HepG2 (cell line): Measurements from ENCODE around the gene ADRM1. TPM values are rescaled to one million over a fixed set of nuclear protein-coding genes. Genes with fewer than 3 reads are reported as not detected.

Source experiments
- ATAC-seq: fragments of 200-7000 bp; cut with Tn5 transposase; 3 replicates; pipeline ENCODE4 v1.9.1; 2020; ENCODE audit warnings: mild to moderate bottlenecking, moderate library complexity
- BruUV-seq: library from RNA; stranded (reverse); fragments of 400-500 nt; replicated peaks from 2 replicates; lab custom pipeline; 2021; lab: Mats Ljungman, UMichigan
- CTCF ChIA-PET: fragments of 300-600 bp; formaldehyde crosslinking; extraction: SDS; loops from one replicate; lab custom pipeline; 2021; ENCODE audit warnings: low total read pairs, inconsistent platforms, low intra/inter-chr PET ratio; lab: Yijun Ruan, JAX
- POLR2A ChIA-PET: fragments of 350-600 bp; sonication (Branson Sonifier 250); formaldehyde crosslinking; loops from one replicate; lab custom pipeline; 2020; ENCODE audit warnings: antibody characterized with exemption, inconsistent platforms; lab: Yijun Ruan, JAX
- DNase-seq: peaks from one replicate; pipeline ENCODE4 v3.0.0-alpha.2; 2015; ENCODE audit warnings: low spot score
- FAIRE-seq: peaks from 3 replicates; lab custom pipeline; 2011; peaks lifted over from hg19 to GRCh38; lab: Jason Lieb, UNC
- H2AFZ ChIP-seq: one replicate; pipeline ENCODE4 v1.6.1; 2011; ENCODE audit warnings: low read length, inconsistent platforms
- H3K27ac ChIP-seq: fragments of 300-600 bp; 3 replicates; pipeline ENCODE4 v1.8.0; 2011; ENCODE audit warnings: mixed run types, mild to moderate bottlenecking, mixed read lengths, low read length, inconsistent platforms; ENCODE audit not compliant: insufficient read depth; ENCODE audit errors: extremely low read length
- H3K27me3 ChIP-seq, 2 experiments: fragments of 200-600 bp in 1 of 2; 2 replicates in 1 of 2; 3 replicates in 1 of 2; pipeline versions ENCODE4 v1.6.0 to v1.8.0; 2011; ENCODE audit warnings: low read length in 2 of 2, mild to moderate bottlenecking in 2 of 2, moderate library complexity in 2 of 2, inconsistent platforms in 1 of 2; ENCODE audit not compliant: insufficient read depth in 2 of 2, control insufficient read depth in 1 of 2
- H3K36me3 ChIP-seq, 2 experiments: fragments of 200-600 bp in 1 of 2; replicated peaks in 1 of 2; 2 replicates in 1 of 2; 3 replicates in 1 of 2; pipeline versions ENCODE4 v1.5.1 to v1.8.0; 2011; ENCODE audit warnings: low read length in 2 of 2, inconsistent platforms in 1 of 2; ENCODE audit not compliant: insufficient read depth in 2 of 2, control insufficient read depth in 1 of 2
- H3K4me1 ChIP-seq: 2 replicates; pipeline ENCODE4 v1.5.1; 2012; ENCODE audit warnings: low read length, inconsistent platforms; ENCODE audit not compliant: insufficient read depth
- H3K4me2 ChIP-seq: 2 replicates; pipeline ENCODE4 v1.6.0; 2011; ENCODE audit warnings: low read depth, low read length, inconsistent platforms
- H3K4me3 ChIP-seq, 3 experiments: fragments of 200-600 bp in 1 of 3; sonication (generic), shearing (Covaris generic) in 1 of 3; replicated peaks in 1 of 3; 2 replicates each; pipeline ENCODE4 v1.5.1; 2011 to 2016; ENCODE audit warnings: low read length in 3 of 3, inconsistent platforms in 2 of 3, low read depth in 2 of 3, mild to moderate bottlenecking in 2 of 3, control low read depth in 1 of 3, mixed read lengths in 1 of 3; ENCODE audit not compliant: insufficient read depth in 1 of 3
- H3K79me2 ChIP-seq: one replicate; pipeline ENCODE4 v1.6.1; 2011; ENCODE audit warnings: low read length, inconsistent platforms; ENCODE audit not compliant: insufficient read depth
- H3K9ac ChIP-seq: 2 replicates; pipeline ENCODE4 v1.6.0; 2011; ENCODE audit warnings: mild to moderate bottlenecking, low read depth, low read length, inconsistent platforms; ENCODE audit not compliant: insufficient read depth
- H3K9me3 ChIP-seq: 2 replicates; pipeline ENCODE4 v1.5.1; 2012; ENCODE audit warnings: mild to moderate bottlenecking, low read length
- H4K20me1 ChIP-seq: 2 replicates; pipeline ENCODE4 v1.6.0; 2011; ENCODE audit warnings: inconsistent platforms, mild to moderate bottlenecking, low read length, moderate library complexity; ENCODE audit not compliant: insufficient read depth
- AGO2 ChIP-seq: fragments of 200-400 bp; formaldehyde crosslinking; optimal IDR thresholded peaks from 2 replicates; pipeline ENCODE3; 2017; ENCODE audit warnings: mild to moderate bottlenecking, low read depth, low read length, moderate library complexity
- BRCA1 ChIP-seq: sonication (generic); formaldehyde crosslinking; IDR thresholded peaks from 2 replicates; pipeline ENCODE4 v1.4.0; 2020; ENCODE audit warnings: missing genetic modification reagents
- GATAD2A ChIP-seq: IDR thresholded peaks from 2 replicates; pipeline ENCODE4 v1.6.1; 2016
- HNRNPK ChIP-seq: fragments of 200-400 bp; formaldehyde crosslinking; IDR thresholded peaks from 2 replicates; pipeline ENCODE4 v1.6.1; 2018; ENCODE audit warnings: low read length, low read depth, moderate library complexity, mild to moderate bottlenecking; ENCODE audit not compliant: poor library complexity, severe bottlenecking
- MLLT10 ChIP-seq: sonication (generic); formaldehyde crosslinking; IDR thresholded peaks from 2 replicates; pipeline ENCODE4 v1.4.0; 2020; ENCODE audit warnings: missing genetic modification reagents
- RAD51 ChIP-seq: fragments of 450-650 bp; IDR thresholded peaks from 2 replicates; pipeline ENCODE4 v1.6.1; 2016; ENCODE audit warnings: borderline replicate concordance
- RBFOX2 ChIP-seq: fragments of 200-400 bp; formaldehyde crosslinking; IDR thresholded peaks from 2 replicates; pipeline ENCODE4 v1.6.1; 2017; ENCODE audit warnings: low read depth, mild to moderate bottlenecking, low read length
- ZNF10 ChIP-seq: sonication (generic); formaldehyde crosslinking; IDR thresholded peaks from 2 replicates; pipeline ENCODE4 v1.4.0; 2020; ENCODE audit warnings: mild to moderate bottlenecking, low read depth, missing genetic modification reagents, borderline replicate concordance
- ZNF333 ChIP-seq: sonication (generic); formaldehyde crosslinking; IDR thresholded peaks from 2 replicates; pipeline ENCODE4 v1.4.0; 2020; ENCODE audit warnings: mild to moderate bottlenecking, missing genetic modification reagents, borderline replicate concordance
- ZNF432 ChIP-seq: sonication (generic); formaldehyde crosslinking; IDR thresholded peaks from 2 replicates; pipeline ENCODE4 v1.5.0; 2020; ENCODE audit warnings: missing genetic modification reagents, mild to moderate bottlenecking, borderline replicate concordance
- WGBS: methylation state at CpG from one replicate; pipeline ENCODE4 v1.1.6; 2017; ENCODE audit warnings: low lambda C conversion rate; 5-methylcytosine and 5-hydroxymethylcytosine counted together
- in situ Hi-C: cut with HindIII; loops from 2 replicates; pipeline ENCODE4 v1.10.0; 2017; ENCODE audit warnings: low pct_unique_long_range_greater_than_20kb; ENCODE audit not compliant: extremely low pct_ligation_motif_present
- intact Hi-C: fragments of 100-400 bp; cut with micrococcal nuclease; formaldehyde crosslinking; loops from one replicate; pipeline ENCODE4 v1.10.0; 2022; ENCODE audit not compliant: unreplicated experiment
- polyA plus RNA-seq, 8 experiments: library from polyadenylated mRNA; depleted of rRNA in 3 of 8; stranded (reverse) in 7 of 8; unstranded in 1 of 8; fragments of >200 nt; fragmentation: Illumina TruSeq in 4 of 8; extraction: Trizol in 4 of 8; gene quantifications; 2 replicates each; pipeline versions ENCODE4 v1.2.1 to v1.2.3, GENCODE V29; 2011 to 2016; ENCODE audit warnings: low read depth in 4 of 8, missing spikeins in 1 of 8, mixed read lengths in 1 of 8; ENCODE audit not compliant: insufficient read depth in 1 of 8
- total RNA-seq, 5 experiments: library from RNA; depleted of rRNA; stranded (reverse); fragments of >200 nt; fragmentation: Illumina TruSeq; extraction: Trizol; gene quantifications; 2 replicates each; pipeline ENCODE4 v1.2.3, GENCODE V29; 2016; ENCODE audit warnings: low read depth in 1 of 5
- TF ChIP-seq, protein P1 (sequence below): sonication (generic); formaldehyde crosslinking; conservative IDR thresholded peaks from 2 replicates; pipeline ENCODE4 v1.4.0; 2020; ENCODE audit warnings: missing genetic modification reagents
- TF ChIP-seq, protein P2 (sequence below): sonication (generic); formaldehyde crosslinking; IDR thresholded peaks from 2 replicates; pipeline ENCODE4 v1.5.0; 2020; ENCODE audit warnings: missing genetic modification reagents

Gene ADRM1
- total and polyA plus RNA-seq, 2 of the 13 experiments (the other 11 are each of a cell fraction or from before 2014, with no cell fraction given), result 92.9 to 154 TPM

DNA sequence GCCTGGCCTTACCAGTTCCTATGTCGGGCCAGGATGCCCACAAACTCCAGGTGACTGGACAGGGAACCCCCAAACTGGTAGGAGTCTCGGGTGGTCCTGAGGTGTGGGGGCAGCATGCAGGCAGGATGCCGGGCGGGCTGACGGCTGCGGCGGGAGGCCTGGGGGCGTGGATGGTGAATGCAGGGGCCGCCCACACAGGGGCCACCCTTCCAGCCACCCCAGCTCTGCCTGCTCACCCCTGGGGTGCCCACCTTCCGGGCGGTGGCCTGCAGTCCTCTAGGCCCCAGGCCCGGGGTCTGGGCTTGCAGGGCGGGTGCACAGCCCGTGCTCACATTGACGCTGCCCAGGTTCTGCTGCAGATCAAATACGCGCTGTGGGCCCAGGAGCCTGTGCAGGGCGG, 8.4 kb downstream of the ADRM1 start:
- no peak overlapping the region for H3K4me3 ChIP-seq
- in situ Hi-C loops, result no loop called here
- WGBS, result 100% methylated on average over 7 of the region's 18 CpGs
- intact Hi-C loops, result no loop called here
- H3K36me3 ChIP-seq, result peaks cover 71 to 95% of the 10 kb centered on the region in 2 experiments
- TF ChIP-seq GATAD2A (CRISPR knock-in tag) (no peak), RAD51 (no peak)
- TF ChIP-seq, protein P1, sequence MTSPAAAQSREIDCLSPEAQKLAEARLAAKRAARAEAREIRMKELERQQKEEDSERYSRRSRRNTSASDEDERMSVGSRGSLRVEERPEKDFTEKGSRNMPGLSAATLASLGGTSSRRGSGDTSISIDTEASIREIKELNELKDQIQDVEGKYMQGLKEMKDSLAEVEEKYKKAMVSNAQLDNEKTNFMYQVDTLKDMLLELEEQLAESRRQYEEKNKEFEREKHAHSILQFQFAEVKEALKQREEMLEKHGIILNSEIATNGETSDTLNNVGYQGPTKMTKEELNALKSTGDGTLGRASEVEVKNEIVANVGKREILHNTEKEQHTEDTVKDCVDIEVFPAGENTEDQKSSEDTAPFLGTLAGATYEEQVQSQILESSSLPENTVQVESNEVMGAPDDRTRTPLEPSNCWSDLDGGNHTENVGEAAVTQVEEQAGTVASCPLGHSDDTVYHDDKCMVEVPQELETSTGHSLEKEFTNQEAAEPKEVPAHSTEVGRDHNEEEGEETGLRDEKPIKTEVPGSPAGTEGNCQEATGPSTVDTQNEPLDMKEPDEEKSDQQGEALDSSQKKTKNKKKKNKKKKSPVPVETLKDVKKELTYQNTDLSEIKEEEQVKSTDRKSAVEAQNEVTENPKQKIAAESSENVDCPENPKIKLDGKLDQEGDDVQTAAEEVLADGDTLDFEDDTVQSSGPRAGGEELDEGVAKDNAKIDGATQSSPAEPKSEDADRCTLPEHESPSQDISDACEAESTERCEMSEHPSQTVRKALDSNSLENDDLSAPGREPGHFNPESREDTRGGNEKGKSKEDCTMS (CRISPR knock-in tag), result no peak
- ChIA-PET CTCF (no interaction called here), POLR2A (no interaction called here)
- no TSS peak for BruUV-seq
- H3K27ac ChIP-seq, result no peak overlapping the region
- ATAC-seq (no peak), DNase-seq (no peak), FAIRE-seq (no peak)
- H3K9ac ChIP-seq, result no peak overlapping the region
- peaks cover under 1% of the 10 kb centered on the region for H3K79me2 ChIP-seq
- H4K20me1 ChIP-seq, result no peaks in the 10 kb centered on the region; the same call in 1 of the 2 replicates
- no peaks in the 10 kb centered on the region for H3K9me3 ChIP-seq
- no peaks in the 10 kb centered on the region for H3K27me3 ChIP-seq
- H2AFZ ChIP-seq, result no peak overlapping the region
- H3K4me1 ChIP-seq, result peaks cover 9% of the 10 kb centered on the region
- no peak overlapping the region for H3K4me2 ChIP-seq

DNA sequence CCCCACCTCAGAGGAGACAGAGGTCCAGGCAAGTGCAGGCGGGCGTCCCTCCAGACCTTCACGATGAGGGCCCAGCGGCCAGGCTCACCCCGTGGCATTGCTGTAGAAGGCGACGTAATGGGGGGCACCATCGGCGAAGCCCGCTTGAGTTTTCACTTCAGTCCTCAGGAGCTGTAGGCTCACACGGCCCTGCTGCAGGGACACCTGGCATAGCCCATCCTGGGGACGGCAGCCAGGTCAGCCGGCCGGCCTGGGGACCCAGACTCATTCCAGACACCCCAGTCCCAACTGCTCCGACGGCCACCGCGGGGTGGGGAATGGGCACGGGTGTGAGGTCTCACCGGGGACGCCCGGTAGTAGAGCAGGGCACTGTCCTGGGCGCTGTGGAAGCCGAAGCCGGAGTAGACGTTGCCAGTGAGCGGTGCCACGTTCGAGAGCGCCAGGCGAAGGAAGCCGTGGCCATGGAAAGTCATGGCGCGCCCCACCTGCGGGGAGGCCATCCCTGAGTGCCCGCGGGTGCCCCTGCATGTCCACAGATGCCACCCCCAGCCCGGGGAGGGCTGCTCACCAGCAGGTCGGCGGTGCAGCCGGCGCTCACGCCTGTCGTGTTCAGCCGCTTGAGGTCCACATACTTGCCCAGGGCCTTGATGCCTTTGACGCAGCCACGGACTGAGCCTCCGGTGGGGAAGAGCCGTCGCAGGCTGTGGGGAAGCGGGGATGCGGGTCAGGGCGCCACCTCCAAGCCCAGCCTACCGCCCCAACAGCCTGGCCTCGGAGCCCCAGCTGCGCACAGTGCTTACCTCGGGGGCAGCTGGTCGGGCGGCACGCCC, 9.2 kb downstream of the ADRM1 start:
- FAIRE-seq, result no peak
- Histone ChIP-seq H4K20me1 (no peaks in the 10 kb centered on the region; the same call in 1 of the 2 replicates), H3K4me3 (no peak overlapping the region), H3K79me2 (no peaks in the 10 kb centered on the region), H3K27ac (no peak overlapping the region), H3K27me3 (no peaks in the 10 kb centered on the region), H3K4me1 (0 out of 2 replicates have a peak, but pooled peaks cover 6% of the 10 kb centered on the region), H3K4me2 (no peak overlapping the region), H2AFZ (no peak overlapping the region), H3K9me3 (no peaks in the 10 kb centered on the region), H3K9ac (no peak overlapping the region), H3K36me3 (peaks cover 70 to 95% of the 10 kb centered on the region in 2 experiments)
- no peak for ATAC-seq
- WGBS, result 97% methylated on average over 57 of the region's 60 CpGs
- ChIA-PET CTCF (no interaction called here), POLR2A (no interaction called here)
- BruUV-seq, result no TSS peak
- intact Hi-C loops (no loop called here), in situ Hi-C loops (no loop called here)
- DNase-seq, result no peak
- TF ChIP-seq ZNF432 (CRISPR knock-in tag), result no peak
- TF ChIP-seq HNRNPK, result peak; percentile 22
- 0 out of 2 replicates have a peak, but pooled peaks have one; percentile 17 for TF ChIP-seq RBFOX2
- TF ChIP-seq, protein P2, sequence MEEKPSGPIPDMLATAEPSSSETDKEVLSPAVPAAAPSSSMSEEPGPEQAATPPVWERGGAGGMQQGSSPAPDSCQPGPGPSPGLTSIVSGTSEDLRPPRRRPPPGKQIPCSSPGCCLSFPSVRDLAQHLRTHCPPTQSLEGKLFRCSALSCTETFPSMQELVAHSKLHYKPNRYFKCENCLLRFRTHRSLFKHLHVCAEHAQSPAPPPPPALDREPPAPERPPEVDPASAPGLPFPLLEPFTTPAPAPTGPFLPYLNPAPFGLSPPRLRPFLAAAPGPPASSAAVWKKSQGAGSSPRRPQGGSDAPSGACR, result no peak
- TF ChIP-seq ZNF333 (CRISPR knock-in tag), result 0 out of 2 replicates have a peak, but pooled peaks have one; percentile 35
- TF ChIP-seq AGO2, result peak; percentile 66
- TF ChIP-seq ZNF10 (CRISPR knock-in tag), result no peak
- TF ChIP-seq MLLT10 (CRISPR knock-in tag), result no peak
- TF ChIP-seq BRCA1 (CRISPR knock-in tag), result no peak
